Stimulated activated naive CD4-positive, alpha-beta T cell (primary cell): ENCODE measurements around the gene SYNE3.

Source experiments
- DNase-seq, 6 experiments: peaks; one replicate each; lab custom pipeline; 2025; lab: John Stamatoyannopoulos, UW

The SYNE3 gene

DNA sequence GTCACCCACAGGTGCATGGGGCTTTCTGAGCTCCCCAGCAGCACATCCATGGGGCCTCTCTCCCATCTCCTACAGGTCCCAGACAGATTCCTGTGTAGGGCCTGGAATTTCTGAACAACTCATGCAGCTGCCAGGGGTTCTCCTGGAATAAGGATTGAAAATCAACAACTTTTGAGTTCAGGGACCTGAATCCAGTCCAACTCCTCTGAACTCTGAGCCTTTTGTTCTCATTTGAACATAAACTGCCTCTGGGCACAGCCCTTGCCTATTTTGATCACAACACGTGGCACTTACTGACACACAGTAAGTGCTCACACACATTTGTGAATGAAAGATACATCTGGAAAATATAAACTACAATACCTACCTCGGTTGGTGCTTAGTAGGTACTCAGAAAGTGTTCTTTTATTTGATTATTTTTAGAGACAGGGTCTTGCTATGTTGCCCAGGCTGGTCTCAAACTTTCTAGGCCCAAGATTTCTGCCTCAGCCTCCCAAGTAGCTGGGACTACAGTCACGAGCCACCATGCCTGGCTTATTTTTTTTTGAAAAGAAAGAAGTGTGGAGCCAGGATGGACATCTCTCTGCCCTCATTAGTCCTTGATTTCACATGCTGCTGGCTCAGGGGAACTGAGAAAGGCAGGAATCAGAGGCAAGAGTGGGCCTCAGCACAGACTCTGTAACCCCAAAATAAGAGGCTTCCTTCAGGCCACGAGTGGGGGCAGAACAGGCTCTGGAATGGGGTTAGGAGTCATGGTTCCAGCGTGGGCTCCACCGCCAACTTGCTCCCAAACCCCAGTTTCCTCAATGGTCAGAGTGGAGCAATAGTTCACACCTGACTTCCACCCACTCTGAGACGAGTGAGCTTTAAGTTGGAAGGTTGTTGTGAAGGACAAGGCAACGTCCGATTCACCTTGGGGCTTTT lies 27.0 kb downstream of the SYNE3 start:
- DNase-seq = no peak

DNA sequence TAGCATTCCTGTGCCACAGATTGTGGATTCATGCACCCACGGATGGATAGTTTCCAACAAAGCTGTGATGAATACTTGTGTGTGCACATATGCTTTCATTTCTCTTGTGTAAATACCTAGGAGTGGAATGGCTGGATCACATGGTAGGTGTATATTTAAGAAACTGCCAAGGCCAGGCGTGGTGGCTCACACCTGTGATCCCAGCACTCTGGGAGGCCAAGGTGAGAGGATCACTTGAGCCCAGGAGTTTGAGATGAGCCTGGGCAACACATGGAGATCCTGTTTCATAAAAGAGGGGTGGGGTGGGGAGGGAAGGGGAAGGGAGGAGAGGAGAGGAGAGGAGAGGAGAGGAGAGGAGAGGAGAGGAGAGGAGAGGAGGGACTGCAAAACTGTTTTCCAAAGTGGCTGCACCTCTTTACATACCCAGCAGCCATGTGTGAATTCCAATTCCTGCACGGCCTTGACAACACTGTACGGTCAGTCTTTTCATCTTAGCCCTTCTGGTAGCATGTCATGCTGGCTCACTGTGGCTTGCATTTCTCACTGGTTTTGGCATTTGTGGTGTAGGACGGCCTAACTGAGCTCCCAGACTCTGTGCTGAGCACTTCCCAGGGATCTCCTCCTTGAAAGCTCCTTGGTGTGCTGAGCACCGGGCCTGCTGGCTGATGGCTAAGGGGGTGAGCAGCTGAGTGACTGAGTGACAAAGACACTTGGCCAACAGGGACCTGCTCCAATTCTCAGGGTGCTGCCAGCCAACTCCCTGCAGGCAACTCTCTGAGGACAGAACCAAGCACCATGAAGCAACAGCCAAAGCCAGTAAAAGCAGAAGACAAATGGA lies 27.9 kb downstream of the SYNE3 start:
- no peak for DNase-seq

DNA sequence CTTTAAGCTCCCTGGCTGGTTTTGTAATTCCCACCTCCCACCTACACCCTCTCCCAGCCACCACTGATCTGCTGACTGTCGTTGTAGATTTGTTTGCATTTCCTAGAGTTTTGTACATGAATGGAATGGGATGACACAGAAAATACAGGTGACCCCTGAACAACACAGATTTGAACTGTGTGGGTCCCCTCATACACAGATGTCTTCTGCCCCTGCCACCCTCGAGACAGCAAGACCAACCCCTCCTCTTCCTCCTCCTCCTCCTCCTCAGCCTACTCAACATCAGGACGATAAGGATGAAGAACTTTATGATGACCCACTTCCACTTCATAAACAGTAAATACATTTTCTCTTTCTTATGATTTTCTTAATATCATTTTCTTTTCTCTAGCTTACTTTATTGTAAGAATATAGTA lies 28.8 kb downstream of the SYNE3 start:
- DNase-seq = no peak

DNA sequence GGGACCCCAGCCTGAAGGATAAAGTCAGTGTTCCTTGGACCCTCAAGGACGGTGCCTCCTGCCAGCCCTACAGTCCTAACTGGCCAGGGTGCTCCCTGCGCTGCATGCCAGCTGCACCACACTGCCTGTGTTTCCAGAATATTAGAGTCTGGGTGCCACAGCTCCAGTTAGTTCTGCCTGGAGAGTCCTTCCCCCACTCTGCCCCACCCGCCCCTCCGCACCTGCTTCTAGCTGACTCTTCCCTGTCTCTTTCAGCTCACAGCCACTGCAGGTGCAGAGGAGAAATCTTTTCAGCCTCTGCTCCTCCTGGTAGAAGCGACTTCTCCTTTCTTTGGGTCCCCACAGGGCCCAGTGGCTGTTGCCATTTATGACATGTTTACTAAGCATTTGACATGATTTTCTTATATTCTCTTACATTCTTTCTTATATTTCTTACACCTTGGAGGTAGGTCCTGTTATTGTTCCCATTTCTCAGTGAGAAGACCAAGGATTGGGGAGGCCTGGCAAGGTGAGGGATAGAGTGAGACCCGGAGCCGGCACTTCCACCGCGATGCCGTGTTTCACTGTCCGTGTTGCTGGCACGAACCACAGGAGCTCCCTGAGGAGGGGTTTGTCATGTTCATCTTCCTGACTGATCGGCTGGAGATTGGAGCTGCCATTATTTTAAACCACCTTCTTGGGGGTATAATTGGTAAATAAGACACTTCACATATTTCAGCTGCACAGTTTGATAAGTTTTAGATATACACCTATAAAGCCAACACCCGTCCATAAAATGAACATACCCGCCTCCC lies 29.4 kb downstream of the SYNE3 start:
- no peak for DNase-seq

DNA sequence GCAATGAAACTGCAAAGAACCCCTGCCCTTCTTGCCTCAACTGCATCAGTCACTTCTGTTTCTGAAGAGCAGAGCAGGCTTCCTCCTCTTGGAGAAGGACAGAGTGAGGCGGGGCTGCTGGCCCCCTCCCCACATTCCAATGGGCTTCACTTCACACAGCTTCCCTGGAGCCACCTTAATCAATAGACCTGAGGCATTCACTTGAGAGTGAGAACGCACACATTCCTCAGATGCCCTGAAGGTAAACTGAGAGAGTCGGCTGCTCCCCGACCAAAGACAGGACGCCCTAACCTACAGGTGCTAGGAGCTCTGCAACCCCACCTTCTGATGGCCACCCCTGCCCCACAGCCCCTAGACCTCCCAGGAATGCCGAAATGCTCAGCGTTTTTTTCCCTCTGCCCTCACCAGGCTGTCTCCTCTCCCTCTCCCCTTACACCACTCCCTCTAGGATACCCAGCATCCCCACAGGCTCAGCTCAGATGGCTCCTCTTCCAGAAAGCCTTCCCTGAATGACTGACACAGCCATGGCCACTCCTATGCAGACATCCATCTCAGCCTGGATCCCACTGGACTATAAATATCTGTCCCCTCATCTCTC lies 31.1 kb downstream of the SYNE3 start:
- no peak for DNase-seq

DNA sequence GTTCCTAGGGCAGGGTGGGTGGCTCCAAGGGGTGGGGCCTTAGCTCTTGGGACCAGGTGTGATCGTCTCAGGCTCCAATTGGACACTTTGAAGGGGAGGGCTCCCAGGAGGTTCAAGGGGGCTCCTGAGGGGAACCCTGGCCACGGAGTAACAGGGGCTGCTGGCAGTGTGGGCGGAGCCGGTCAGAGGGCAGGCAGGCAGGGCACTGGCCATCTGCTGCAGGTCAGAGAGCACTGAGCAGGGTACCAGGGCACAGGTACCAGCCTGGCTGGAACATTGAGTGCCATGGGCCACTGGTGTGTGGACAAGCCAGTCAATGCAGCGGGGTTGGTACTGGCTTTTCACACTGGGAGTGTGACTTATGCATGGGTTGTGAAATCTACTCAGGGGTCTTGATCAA lies 32.2 kb downstream of the SYNE3 start:
- no peak for DNase-seq

DNA sequence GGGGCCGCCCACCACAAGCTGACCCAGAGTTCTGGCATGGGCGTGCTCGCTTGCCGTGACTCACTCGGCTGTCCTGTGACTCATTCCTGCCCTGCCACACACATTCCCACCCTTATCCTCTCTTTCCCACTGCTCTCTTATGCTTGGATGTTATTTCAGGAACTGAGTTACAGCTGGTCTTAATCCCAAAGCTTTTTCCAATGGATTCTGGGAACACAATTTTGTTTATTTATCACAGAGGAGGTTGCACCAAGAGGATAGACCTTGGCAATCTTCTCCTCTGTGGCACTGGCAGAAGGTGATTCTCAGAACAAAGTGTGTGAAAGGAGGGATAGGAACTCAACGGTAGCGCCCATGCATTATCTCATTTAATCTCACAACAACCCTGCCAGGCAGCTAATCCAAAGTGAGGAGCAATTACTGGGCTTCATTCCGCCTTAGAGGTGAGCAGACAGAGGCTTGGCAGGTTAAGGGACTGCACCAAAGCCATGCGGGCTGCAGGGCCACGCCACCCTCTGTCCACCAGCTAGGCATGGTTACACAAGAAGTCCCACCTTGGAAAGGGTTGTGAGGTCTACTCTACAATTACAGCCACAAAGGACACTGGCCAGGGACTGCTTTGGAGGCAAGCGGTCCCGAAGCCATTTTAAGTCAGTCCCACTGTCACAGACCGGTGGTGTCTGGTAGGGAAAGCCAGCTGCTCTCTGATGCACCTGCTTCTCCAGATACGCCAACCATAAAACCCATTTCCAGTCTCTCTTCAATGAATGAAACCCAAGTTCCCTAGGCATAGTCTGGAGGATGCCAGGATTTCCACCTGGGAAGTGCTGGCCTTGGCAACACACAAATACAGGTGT lies 32.9 kb downstream of the SYNE3 start:
- no peak for DNase-seq

DNA sequence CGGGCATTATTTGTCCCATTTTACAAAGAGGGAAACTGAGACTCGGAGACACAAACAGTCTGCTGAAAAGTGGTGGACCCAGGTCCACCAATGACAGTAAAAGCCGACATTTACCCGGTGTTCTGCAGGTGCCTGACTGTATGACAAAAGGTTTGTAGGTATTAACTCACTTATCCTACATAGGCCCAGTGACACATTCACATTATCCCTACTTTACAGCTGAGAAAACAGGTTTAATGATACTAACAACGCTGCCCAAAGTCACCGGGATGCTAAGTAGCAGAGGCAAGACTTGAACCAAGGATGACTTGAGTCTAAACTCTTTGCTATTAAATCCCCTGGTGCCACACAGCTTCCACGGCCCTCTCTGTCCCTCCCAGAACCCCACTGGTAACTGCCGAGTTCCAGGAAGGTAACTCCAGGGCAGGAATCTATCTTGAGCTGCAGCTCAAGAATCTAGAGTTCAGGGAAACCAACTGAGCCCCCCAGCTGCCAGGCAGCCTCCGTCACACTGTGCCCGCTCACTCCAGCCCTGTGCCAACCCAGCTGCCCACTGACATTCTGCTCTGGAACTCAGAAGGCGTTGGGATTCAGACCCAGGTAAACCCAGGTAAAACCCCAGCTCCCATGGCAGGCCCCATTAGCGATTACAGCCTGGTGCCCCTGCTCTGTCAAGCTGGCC lies 33.7 kb downstream of the SYNE3 start:
- DNase-seq = no peak

DNA sequence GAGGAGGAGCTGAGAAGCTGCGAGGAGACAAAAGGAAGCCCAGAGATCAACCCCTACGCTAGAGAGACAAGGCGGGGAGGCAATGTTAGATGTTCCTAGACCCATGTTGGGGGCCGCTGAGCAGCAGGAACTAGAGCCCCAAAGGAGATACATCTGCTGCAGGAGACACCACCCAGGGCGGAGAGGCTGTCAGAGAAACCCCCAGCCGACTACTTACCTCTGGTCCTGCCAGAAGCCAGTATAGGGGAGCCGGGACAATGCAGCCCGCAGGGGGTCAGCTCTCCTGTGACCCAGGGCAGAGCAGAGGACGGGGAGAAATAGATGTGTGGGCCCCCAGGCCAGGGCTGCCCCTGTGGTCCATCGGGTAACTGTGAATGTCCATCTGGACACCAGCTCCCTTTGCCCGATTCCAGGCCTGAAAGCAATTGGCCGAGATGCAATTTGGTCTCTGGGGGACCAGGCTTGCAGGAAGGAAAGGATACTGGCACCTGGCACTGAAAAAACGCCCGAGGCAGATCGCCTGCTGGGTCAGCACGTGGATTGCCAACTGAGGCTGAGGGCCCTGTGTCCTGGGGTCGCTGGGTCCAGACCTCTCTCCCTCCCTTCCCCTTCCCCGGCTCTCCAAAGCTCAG lies 34.9 kb downstream of the SYNE3 start:
- no peak for DNase-seq

DNA sequence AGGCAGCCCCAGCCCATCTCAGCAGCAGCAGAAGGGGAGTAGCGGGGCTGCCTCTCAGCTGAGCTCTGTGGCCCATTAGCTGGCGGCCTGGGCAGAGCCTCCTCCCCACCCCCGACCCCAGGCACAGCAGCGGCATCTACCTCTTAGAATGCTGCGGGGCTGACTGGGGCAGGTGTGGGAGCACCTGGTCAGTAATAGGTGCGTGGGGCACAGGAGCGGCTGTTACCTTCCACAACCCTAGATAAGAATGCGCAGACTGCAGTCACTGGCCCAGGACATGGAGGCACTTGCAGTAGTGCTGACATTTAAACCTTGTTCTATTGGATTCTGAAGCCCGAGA lies 35.6 kb downstream of the SYNE3 start:
- DNase-seq = no peak

DNA sequence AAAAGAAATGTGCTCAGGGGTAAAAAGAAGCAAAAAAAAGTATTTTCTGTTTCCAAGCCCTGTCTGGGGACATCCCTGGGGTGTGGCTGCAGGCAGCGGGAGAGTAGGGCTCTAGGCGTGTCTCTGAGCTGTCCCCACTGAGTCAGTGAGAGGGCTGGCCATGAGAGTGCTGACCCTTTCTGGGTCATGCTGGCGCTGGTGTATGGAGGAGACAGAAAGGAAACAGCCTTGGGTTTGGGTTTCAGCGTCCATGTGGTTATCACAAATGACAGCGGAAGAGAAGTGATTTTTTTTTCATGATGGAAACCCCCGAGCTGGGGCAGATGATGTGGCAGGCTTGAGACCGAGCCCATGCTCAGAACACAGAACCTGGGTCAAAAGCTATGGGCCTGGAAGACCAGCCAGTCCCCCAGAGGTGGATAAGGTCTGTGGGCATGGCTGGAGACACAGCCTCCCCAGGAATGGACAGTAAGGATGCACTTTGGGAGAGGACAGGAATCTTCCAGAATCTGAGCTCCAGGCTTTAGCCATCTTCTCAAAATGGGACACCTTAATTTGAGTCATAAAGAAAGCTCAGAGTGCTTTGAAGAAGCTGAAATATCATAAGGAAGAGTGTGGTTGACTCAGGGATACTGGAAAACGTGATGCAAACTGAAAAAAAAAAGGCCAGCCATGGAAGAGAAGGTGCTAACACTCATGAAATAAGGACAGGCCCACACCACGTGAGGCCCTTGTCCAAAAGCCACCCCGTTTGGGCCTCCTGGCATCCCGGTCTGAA lies 36.2 kb downstream of the SYNE3 start:
- DNase-seq = no peak

DNA sequence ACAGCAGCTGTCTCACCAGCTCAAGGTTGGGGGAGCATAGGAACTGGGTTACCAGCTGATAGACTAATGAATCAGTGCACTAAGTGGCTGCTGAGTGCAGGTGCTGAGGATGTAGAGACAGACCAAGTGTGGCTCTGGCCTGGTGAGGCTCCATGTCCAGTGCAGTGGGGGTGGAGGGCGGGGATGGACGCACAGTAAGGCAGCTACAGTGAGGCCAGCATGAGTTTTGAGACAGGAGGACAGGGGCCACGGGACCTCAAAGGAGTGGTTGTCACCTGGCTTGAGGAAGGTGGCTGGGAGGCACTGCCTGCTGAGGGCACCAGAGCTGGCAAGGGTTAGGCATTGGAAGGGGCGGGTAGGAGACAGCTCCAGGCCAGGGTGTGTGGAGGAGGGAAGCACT lies 37.0 kb downstream of the SYNE3 start:
- DNase-seq = no peak

DNA sequence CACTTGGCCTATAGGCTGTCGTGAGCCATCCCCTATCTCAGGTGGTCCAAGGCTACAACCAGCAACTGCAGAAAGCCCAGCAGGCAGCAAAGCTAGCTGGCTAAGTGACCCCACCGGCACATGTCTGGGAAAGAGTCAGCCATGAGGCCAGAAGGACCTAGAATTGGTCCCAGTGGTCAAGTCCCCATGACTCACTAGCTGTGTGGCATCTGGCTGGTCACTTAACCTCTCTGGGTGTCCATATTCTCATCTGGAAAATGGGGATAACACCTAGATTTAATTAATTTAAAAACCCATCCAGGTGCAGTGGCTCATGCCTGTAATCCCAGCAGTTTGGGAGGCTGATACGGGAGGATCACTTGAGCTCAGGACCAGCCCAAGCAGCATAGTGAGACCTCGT lies 37.6 kb downstream of the SYNE3 start:
- no peak for DNase-seq

DNA sequence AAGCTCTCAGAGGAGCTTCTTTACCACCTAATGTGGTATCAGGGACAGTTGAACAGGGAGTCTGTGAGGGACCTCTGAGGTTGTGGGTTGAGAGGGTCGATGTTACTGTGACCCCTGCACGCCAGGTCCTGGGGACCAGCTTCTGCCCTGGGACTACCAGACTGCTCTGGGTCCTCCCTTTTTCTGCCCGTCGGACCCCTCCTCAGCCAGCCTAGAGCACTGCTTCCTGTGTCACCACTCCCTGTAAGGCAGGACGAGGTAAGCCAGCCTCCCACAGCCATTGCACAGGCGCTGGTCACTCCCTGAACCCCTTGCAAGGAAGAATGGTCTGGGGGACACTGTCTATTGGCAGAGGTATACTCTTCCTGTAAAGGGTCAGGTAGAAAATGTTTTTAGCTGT lies 38.1 kb downstream of the SYNE3 start:
- no peak for DNase-seq

DNA sequence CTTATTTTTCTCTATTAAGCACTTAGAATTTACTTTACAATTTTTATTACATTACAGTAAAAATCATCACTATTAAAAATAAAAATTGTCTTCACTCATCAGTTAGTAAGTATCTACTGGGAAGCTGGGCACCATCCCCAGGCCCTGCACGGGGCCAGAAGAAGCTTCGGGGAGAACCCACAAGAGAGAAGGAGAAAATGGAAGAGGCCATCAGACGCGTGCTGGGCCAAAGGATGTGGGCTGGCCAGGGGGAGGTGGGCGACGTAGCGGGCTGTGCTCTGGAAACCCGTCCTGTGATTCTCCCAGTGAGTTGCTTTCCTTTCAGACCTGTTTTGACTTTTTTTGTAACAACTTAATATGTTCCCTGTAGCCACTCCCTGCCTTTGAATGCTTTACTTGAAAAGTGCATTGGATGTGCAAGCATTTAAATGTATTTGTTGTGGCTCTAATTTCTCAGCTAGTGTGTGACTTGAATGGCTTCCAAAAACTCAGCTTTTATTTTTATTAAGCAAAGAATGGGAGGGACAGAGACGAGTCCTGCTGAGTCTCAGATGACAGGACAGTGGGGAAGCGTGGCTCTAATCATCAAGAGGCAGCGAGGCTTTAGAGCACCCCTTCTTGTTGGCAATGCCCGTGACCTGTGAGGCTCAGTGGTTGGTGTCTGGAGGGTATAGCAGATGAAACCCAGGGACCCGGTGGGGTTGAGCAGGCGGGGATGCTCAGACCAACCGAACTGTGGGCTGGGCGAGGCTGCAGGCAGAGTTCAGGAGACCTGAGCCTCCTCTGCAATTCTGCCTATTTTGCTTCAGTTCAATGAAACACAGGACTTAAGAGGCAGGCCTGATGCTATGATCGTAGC lies 38.8 kb downstream of the SYNE3 start:
- DNase-seq = no peak

DNA sequence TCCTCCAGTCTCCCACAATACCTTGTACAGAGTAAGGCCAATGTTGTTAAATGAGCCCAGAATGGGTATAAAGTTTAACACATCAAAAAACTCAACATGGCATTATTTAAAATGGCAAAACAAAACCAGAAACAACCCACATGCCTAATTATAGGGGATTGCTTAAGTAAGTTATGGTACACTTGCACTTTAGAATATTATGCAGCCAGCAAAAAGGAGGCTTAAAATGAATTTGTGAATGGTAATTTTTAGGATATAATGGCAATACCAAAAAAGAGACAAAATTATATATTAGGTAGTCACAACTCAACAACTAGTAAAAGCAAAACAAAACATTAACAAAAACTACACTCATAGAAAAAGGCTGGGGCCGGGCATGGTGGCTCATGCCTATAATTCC lies 39.7 kb downstream of the SYNE3 start:
- DNase-seq = no peak

DNA sequence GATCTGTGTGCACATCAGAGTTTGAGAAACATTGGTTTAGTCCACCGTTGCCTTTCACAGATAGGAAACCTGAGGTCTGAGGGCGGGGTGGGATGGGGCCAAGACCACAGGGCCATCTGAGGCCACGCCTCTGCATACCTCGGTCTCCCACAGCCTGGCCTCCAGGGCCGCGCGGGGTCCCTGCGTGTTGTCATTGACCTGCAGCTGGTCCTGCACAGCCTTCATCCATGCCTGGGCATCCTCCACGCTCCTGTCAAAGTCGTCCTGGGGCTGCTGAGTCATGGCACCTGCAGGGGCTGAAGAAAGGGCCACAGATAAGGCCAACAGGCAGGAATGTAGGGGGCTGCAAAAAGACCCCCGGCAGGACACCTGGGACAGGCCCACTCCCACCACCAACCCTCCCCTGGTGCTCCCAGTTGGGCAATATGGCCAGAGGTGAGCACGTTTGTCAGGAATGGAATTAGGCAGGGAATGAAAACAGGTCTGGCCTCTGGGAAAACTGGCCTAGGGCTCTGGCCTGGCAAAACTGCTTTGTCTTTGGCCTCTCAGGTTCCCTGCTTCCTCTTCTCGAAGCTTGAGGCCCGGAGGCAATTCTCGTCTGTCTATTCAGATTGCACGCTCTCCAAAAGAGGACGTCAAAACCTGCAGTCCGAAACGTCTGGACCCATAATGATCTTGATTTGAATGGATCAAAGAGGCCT lies 40.8 kb downstream of the SYNE3 start:
- DNase-seq = no peak

DNA sequence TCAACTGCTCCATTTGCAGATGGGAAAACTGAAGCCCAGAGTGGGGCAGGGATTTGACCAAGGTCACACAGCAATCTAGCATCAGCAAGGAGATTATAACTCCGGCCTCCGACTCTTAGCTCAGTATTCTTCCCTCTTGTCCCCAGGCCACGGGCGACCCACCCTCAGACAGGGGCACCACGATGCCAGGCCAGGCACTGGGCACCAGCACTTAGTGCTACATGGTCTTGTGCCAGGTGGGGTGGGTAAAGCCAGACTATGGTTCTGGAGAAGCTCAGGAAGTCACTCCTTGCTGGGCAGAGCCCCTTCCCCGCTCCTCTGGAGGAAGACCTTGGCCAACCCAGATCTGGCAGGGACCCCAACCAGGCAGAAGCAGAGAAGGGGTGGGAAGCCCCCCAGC lies 41.5 kb downstream of the SYNE3 start:
- no peak for DNase-seq
